ENCODE measurements around the gene RNF11.
"Not testable (repeated sequence)": the region's sequence is repeated elsewhere in the genome, so short reads cannot be mapped to it uniquely, and the experiment has no call there.

Gene RNF11, protein sequence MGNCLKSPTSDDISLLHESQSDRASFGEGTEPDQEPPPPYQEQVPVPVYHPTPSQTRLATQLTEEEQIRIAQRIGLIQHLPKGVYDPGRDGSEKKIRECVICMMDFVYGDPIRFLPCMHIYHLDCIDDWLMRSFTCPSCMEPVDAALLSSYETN

DNA sequence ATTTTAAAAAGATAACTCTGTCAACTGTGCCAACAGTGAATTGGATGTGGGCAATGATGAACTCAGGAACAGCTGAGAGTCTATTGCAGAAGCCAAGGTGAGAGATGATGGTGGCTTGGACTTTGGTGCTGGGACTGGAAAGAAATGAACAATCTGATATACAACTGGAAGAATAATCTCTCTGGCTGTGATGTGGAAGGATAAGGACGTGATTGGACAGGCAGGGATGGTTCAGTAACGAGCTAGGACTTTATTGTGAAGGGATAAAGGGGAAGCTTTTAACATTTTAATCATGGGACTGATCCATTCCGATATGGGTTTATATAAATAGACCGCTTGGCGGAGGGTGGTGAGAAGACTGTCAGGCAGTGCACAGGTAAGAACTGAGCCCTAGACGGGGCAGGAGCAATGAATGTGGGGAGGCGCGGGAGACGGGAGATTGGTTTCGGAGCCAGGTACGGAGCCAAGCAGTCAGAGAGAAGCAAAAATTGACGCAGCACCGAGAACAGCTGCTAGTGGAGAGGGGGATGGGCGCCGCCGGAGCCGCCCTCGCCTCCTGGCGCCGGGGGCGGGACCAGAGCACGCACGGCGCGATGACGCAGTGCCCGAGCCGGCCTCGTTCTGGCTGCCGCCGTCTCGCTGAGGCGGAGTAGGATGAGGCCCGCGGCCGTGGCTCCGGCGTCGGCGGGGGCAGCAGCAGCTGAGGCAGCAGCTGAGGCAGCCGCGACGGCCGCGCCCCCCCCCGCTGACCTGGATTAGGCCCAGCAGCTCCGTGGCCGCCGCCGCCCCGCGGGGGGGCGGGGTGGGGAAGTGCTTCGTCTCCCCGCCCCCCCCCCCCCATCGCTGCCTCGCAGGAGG lies at the start of gene RNF11:
RNF11 (plus strand) TSS at position 601 of the 858 bp plus-strand sequence. CDS start 484 bp downstream, outside the sequence.
- DNase-seq: peak; percentile 84

DNA sequence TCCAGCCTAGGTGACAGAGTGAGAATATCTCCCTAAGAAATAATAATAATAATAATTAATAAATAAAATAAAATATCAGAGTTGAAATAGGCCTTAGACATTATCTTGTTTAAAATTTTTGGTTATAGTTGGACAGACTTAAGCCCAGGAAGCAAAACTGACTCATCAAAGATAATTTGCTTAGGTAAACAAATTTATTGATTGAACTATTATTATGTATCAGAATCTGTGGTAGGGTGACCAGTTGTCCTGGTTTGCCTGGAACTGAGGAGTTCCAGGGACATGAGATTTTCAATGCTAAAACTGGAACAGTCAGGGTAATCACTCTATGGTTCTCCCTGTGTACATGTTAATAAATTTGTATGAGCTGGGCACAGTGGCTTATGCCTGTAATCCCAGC lies 47.8 kb upstream of the RNF11 start:
- DNase-seq: no peak

DNA sequence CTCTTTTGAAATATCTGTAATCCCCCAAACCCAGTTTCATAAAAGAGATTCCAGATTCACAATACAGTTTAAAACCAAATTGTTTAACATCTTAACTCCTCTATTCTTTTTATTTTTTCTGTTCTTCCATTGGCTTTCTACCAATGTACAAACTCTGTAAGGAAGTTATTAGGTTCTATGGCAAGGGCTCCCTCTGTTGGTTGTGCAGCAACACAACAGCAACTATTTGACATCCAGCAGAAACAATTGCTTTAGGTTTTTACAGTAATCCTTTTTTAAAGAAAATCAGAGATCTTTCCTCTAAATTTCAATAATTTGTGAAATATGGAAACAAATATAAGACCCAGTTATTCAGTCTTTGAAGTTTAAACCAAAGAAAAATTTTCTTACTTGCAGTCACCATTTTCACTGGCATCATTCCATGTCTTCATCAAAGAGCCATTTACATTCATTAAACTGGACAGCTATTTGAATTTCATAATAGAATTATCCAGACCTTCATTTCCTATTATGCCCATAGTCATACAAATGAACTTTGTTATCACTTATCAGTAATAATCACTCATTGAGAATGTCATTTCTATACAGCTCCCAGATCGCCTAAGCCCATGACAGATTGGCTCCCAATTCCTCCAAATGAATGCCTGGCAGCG lies 46.5 kb upstream of the RNF11 start:
- peak; percentile 59 for DNase-seq

DNA sequence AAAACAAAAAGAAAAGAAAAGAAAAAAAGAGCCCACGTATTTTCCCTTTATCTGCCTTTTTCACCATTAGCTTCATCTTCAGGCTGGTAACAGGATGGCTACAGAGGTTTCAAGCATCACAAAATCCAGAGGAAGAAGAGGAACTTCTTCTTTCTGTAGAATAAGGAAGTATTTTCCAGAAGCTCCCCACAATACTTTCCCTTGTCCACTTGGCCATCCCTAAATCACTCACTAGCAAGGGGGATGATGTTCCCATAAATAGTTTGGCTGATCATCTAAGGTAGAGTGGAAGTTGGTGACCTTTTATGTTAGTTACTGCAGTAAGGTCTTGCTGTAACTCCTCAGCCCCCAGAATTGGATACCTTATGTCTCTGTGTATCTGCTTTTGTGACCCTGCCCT lies 45.1 kb upstream of the RNF11 start:
- no peak for DNase-seq

DNA sequence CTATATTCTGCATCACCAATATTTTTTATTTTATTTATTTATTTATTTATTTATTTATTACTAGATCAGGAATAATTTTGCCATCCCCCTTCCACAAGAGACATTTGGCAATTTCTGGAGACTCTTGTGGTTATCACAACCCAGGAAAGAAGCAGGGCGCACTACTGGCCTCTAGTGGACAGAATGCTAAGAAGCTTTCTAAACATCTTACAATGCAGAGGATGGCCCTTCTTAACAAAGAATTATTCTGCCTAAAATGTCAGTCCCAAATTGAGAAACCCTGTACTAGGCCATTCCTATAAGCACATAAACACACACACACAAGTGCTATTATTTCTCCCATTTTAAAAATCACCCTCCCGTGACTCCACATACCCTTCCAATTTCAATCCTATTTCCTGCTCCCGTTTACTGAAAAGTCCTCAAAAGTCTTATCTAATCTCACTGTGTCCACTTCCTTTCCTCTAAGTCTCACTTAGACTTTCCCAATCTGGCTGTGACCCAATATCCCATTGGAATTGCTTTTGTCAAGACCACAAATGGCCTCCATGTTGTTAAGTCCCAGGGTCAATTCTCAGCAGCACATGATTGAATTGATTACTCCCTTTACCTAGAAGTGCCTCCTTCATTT lies 43.7 kb upstream of the RNF11 start:
- peak; percentile 35 for DNase-seq

DNA sequence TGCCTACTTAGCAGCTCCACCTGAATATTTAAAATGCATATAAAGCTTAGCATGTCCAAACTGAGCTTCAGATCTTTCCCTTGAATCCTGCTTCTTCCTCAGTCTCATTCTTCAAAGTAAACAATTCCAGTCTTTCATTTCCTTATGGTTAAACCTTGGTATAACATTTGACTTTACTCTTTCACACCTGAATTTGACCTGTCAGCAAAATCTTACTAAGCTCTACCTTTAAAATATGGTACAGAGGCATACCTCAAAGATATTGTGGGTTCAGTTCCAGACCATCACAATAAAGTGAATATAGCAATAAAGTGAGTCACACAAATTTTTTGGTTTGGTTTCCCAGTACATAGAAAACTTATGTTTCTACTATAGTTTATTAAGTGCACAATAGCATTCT lies 42.5 kb upstream of the RNF11 start:
- no peak for DNase-seq

DNA sequence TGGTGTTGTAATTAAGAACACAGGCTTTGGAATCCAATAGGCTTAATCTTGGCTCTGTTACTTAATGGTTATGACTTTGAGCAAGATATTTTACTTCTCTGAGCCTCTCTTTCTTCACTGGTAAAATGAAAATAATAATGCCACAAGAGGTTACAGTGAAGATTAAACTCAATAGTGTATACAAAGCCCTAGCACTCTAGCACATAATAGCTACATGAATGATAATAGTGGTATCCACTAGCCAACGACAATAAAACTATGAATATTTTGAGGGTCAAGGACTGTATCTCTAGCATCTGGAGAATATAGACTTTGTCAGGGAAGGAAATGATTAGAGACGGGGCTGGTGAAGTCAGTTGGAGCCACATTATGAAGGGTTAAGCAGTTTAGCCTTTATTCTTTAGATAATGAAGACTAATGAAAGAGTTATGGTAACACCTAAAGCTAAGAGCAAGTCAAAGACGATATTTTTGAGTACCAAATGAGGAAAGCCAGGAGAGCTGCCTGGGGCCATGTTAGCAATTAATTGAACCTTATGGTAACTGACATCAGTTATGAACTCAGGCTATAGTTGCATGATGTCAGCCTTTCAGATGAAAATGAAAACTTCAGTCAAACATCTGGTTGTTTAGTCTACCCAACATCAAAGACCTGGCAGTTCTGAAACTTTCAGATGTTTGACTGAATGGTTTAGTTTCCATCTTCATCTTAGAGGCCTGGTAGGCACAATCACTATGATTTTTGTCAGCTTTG lies 32.8 kb upstream of the RNF11 start:
- DNase-seq: no peak

DNA sequence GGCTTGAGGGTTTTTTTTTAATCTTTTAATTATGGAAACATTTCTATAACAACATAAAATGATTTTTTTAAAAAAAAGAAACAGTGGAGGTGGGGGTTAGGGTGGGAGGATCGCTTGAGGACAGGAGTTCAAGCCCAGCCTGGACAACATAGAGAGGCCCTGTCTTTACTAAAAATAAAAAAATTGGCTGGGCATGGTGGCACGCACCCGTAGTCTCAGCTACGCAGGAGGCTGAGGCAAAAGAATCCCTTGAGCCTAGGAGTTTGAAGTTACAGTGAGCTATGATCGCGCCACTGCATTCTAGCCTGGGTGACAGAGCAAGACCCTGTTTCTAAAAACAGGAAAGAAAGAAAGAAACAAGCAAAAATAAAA lies 32.2 kb upstream of the RNF11 start:
- no peak for DNase-seq

DNA sequence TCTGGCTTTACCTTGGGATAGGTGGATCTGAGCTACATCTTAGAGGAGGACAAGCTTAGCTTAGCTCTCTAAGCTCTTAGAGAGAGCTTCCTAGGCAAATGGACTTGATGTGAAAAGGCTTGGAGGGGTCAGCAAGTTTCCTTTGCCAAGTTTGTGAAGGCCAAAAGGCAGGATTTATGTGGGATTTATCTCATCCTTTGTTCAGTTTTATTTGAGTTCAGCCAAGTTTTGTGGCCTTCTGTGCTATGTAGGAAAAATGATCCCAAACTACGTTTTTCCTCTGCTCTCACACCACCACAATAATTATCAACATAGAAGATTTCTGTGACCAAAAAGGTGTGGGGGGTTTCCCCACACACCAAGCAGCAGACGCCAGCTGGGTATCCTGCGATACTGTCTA lies 26.0 kb upstream of the RNF11 start:
- no peak for DNase-seq

DNA sequence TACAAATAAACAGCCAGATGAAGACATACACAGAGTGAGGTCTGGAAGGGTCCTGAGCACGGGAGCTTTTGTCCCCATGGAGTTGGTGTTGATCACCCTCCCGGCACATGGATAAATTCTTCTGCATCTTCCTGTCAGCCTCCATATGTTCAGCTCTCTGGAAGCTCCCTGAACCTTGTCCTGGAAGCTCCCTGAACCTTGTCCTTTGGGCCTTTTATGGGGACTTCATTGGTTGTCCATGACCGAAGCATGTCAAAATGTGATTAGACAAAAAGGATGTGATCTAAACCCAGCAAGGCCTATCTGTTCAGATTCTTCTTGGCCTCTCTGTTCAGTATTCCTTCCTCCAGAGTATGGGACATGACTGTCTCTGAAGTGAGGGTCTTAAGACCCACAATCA lies 25.4 kb upstream of the RNF11 start:
- no peak for DNase-seq

DNA sequence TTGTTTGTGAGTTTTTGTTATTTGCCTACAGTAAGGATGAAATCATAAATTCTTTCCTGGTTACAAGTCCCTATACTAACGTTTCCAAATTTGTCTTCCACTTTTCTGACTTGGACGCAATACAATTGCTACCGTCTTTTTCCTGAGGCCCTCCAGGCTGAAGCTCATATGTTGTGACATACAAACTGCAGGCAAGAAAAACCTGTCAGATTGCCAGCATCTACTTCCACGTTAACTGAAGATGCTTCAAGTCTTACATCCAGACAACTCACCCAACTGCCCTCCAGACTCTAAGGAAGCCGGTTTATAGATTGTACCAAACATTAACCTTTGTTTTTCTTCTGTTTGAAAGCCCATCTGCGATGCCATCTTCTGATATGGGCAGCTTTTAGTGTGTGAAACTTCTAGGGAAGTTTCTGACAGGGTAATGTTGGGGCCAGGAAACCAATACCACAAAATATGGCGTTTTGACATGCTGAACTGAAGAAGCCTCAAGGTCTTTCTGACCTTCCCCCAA lies 21.4 kb upstream of the RNF11 start:
- DNase-seq: no peak

DNA sequence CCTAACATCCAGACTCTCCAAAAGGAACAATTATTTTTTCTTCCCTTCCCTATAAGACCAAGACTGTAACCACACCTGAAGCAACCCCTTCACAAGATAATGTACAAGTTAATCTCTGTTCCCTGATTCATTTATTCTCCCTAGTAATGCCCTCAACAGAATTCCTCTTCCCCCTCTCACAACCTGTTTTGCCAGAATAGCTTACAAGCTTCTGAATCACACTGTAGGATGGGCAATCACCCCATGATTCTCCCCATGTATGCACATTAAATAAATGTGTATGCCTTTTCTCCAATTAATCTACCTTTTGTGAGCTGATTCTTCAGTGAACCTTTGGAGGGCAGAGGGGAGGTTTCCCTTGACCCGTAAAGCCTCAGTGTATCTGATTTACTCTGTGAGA lies 20.9 kb upstream of the RNF11 start:
- no peak for DNase-seq

DNA sequence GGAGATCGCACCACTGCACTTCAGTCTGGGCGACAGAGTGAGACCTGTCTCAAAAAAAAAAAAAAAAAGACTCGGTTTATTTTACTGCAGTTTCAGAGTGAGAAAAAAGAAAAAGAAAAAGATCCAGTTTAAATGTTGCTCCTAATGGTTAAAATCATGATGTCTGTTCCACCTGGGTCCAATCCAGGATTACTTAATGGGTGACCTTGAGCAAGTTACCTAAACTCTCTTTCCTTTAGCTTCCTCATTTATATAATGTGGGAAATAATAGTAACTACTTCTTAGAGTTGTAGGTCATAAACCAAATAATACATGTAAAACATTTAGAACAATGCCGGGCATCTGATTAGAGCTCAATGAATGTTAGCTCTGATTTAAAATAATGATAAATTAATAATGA lies 19.4 kb upstream of the RNF11 start:
- DNase-seq: no peak

DNA sequence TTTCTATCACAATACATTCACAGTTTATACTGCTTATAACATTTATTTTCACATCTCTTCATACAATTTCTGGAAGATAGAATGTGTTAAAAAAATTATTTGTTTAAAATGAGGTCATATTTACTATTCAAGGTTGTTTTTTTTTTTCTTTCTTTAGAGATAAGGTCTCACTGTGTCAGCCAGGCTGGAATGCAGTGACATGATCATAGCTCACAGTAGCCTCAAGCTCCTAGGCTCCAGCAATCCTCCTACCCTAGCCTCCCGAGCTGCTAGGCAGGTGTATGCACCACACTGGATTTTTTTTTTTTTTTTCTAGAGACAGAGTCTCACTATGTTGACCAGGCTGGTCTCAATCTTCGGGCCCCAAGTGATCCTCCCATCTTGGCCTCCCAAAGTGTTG lies 19.0 kb upstream of the RNF11 start:
- no peak for DNase-seq

DNA sequence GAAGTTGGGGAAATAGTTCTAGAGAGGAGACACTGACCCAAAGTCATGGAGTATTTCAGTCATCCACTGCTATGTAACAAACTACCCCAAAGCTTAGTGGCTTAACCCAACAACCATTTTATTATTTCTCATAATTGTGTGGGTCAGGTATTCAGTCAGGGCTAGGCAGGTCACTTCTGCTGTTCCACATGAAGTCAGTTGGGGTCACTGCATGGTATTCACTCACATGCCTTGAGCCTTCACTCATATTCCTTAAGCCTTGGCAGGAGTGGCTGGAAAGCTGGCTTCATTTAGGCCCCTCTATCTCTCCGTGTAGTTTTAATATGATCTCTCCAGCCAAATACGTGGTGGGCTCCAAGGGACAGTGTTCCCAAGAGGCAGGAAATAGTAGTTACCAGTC lies 17.5 kb upstream of the RNF11 start:
- DNase-seq: no peak

DNA sequence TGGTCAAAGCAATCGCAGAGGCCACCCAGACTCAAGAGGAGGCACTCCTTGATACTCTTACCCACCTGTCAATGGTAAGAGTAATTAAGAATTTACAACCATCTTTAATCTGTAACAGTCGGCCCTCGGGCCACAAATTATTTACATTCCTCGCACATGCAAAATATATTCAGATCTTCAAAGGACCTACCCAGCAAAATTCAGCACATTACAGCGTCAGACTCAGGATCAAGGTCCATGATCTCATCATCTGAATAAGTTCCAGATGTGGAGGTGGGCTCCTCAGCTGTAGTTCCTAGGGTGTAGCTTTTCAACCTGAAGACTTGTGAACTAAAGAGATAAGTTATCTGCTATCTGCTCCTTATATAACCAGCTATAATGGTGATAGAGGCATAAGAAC lies 17.1 kb upstream of the RNF11 start:
- DNase-seq: no peak

DNA sequence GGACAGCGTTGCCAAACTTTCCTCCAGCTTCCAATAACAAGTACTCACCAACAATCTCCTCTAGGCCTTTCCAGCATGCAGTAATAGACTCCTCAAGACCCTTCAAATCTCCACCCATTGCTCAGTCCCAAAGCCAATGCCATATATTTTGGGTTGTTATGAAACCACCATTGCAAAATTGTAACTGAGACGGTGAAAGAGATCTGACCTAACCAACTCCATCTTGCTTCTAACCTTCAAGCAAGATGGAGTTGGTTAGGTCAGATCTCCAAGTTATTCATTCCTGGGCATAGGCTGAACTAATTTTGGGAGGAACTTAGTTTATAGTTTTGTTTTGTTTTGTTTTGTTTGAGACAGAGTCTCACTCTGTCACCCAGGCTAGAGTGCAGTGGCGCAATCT lies 14.5 kb upstream of the RNF11 start:
- not testable (repeated sequence) for DNase-seq

DNA sequence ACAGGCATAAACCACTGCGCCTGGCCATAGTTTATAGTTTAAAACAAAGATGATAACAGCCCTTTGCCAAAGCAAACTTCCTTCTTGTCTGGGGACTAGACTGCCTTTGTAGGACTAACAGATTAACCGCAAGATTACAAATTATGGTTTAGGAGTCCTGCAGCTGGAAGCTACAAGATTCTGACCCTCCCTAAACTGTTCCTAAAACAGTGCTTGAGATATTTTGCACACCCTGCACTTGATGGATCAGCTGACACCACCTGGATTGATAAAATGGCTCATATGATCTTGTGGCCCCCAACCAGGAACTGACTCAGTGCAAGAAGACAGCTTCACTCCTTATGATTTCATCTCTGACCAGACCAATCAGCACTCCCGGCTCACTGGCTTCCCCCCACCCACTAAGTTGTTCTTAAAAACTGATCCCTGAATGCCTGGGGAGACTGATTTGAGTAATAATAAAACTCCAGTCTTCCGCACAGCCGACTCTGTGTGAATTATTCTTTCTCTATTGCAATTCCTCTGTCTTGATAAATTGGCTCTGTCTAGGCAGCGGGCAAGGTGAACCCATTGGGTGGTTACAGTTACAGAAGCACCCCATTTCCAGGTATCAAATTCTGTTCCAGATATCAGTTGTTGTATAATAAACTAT lies 13.8 kb upstream of the RNF11 start:
- no peak for DNase-seq

DNA sequence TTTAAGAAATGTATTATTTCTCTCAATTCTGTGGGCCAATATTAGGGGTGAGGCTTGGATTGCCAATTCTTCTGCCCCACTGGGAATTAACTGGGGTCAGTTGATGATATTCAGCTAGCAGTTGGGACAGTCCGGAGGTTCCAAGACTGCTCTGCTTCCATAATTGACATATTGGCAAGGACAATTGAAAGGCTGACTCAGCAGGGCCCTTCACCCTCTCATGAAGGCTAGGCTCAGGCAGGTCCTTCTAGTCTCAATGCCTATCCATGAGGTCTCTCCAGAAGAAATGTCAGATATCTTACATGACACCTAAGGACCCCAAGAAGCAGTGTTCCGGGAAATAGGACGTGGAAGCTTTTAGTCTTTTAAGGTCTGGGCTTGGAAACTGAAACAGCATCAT lies 13.3 kb upstream of the RNF11 start:
- no peak for DNase-seq

DNA sequence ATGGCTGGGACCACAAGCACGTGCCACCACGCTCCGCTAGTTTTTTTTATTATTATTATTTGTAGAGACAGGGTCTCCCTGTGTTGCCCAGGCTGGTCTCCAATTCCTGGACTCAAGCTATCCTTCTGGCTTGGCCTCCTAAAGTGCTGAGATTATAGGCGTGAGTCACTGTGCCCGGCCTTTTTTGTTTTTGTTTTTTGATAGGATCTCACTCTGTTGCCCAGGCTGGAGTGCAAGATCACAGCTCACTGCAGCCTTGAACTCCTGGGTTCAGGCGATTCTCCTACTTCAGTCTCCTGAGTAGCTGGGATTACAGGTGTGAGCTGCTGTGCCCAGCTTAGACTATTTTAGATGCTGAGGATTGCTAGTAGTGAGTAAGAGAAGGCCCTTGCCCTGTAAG lies 11.8 kb upstream of the RNF11 start:
- no peak for DNase-seq

DNA sequence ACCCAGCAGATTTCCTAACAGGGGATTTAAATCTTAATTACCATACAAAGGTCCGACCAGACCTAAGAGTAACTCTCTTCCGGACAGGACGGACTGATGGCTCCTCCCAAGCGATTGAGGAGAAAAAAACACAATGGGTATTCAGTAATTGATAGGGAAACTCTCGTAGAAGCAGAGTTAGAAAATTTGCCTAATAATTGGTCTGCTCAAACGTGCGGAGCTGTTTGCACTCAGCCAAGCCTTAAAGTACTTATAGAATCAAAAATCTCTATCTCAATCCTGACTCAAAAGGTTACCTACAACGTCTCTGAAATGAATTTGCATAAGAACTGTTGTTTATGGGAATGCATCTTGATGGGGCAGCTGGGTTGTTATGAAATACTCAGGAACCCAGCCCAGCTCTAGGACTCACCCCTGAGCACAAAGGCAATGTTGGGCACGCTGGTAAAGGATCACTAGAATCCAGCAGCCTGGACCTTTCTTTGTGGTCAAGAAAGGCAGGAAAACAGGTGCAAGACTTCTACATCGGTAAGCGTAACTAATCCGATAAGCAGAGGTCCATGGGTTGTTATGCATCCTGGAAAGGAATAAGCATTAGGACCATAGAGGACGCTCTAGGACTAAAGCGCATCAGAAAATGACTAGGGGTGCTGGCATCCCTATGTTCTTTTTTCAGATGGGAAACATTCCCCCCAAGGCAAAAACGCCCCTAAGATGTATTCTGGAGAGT lies 8.7 kb upstream of the RNF11 start:
- DNase-seq: not testable (repeated sequence)

DNA sequence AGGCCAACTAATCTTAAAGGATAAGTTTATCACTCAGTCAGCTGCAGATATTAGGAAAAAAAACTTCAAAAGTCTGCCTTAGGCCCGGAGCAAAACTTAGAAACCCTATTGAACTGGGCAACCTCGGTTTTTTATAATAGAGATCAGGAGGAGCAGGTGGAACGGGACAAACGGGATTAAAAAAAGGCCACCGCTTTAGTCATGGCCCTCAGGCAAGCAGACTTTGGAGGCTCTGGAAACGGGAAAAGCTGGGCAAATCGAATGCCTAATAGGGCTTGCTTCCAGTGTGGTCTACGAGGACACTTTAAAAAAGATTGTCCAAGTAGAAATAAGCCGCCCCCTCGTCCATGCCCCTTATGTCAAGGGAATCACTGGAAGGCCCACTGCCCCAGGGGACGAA lies 7.6 kb upstream of the RNF11 start:
- DNase-seq: not testable (repeated sequence)

Measured in kidney glomerular epithelial cell (primary cell).